IPS-18a (cell line): ENCODE results near the gene RUFY3.
A peak's percentile ranks its signal among the peaks of the same experiment; 100 is the strongest.
"Not testable (repeated sequence)": the region's sequence is repeated elsewhere in the genome, so short reads cannot be mapped to it uniquely, and the experiment has no call there.

Experiments
- H3K27ac ChIP-seq: one replicate; pipeline ENCODE4 v1.5.1; 2013; ENCODE audit warnings: low read length
- H3K27me3 ChIP-seq: one replicate; pipeline ENCODE4 v1.6.1; 2013; ENCODE audit warnings: mild to moderate bottlenecking, low read length; ENCODE audit not compliant: control insufficient read depth, insufficient read depth
- H3K36me3 ChIP-seq: one replicate; pipeline ENCODE4 v1.6.1; 2013; ENCODE audit warnings: low read depth, low read length; ENCODE audit not compliant: control insufficient read depth
- H3K4me1 ChIP-seq: one replicate; pipeline ENCODE4 v1.6.1; 2013; ENCODE audit warnings: low read depth, low read length; ENCODE audit not compliant: control insufficient read depth
- H3K4me3 ChIP-seq: one replicate; pipeline ENCODE4 v1.5.1; 2013; ENCODE audit warnings: low read length
- H3K9ac ChIP-seq: one replicate; pipeline ENCODE4 v1.6.1; 2013; ENCODE audit warnings: mild to moderate bottlenecking, low read length, moderate library complexity
- H3K9me3 ChIP-seq: one replicate; pipeline ENCODE4 v1.6.1; 2013; ENCODE audit warnings: low read depth, low read length; ENCODE audit not compliant: control insufficient read depth

The RUFY3 gene

GRCh38 chr4:70724463-70724862 lies 2.7 kb downstream of the RUFY3 start:
- Histone ChIP-seq H3K36me3 (no peaks in the 10 kb centered on the region), H3K27ac (no peak overlapping the region), H3K4me1 (peaks cover 6% of the 10 kb centered on the region), H3K4me3 (no peak overlapping the region), H3K27me3 (no peaks in the 10 kb centered on the region), H3K9ac (no peak overlapping the region), H3K9me3 (no peaks in the 10 kb centered on the region)

GRCh38 chr4:70725633-70726032 lies 3.9 kb downstream of the RUFY3 start:
- Histone ChIP-seq H3K4me3 (no peak overlapping the region), H3K27me3 (no peaks in the 10 kb centered on the region), H3K4me1 (peaks cover 6% of the 10 kb centered on the region)

GRCh38 chr4:70726515-70726914 lies 4.8 kb downstream of the RUFY3 start:
- not testable (repeated sequence) for H3K9me3 ChIP-seq, H3K4me3 ChIP-seq, H3K9ac ChIP-seq, H3K4me1 ChIP-seq, H3K27ac ChIP-seq, H3K27me3 ChIP-seq, H3K36me3 ChIP-seq

More at GRCh38 chr4:70725633-70726032, 3.9 kb downstream of the RUFY3 start:
- H3K27ac ChIP-seq = no peak overlapping the region
- no peaks in the 10 kb centered on the region for H3K36me3 ChIP-seq
- no peak overlapping the region for H3K9ac ChIP-seq
- H3K9me3 ChIP-seq = no peaks in the 10 kb centered on the region

- Histone ChIP-seq H3K9ac (no peak overlapping the region), H3K36me3 (no peaks in the 10 kb centered on the region), H3K4me1 (no peaks in the 10 kb centered on the region), H3K27ac (no peak overlapping the region), H3K27me3 (no peaks in the 10 kb centered on the region), H3K9me3 (no peaks in the 10 kb centered on the region), H3K4me3 (no peak overlapping the region)
Measured at GRCh38 chr4:70728091-70728490, 6.3 kb downstream of the RUFY3 start.

- H3K4me3 ChIP-seq, H3K27me3 ChIP-seq, H3K9me3 ChIP-seq, H3K27ac ChIP-seq, H3K9ac ChIP-seq, H3K4me1 ChIP-seq, H3K36me3 ChIP-seq: not testable (repeated sequence)
Measured at GRCh38 chr4:70732878-70733277, 11.1 kb downstream of the RUFY3 start.

GRCh38 chr4:70734168-70734954 lies 12.6 kb downstream of the RUFY3 start:
- Histone ChIP-seq H3K27me3 (no peaks in the 10 kb centered on the region), H3K36me3 (no peaks in the 10 kb centered on the region), H3K9ac (peak overlapping the region; percentile 4), H3K4me3 (no peak overlapping the region), H3K27ac (no peak overlapping the region), H3K9me3 (no peaks in the 10 kb centered on the region), H3K4me1 (no peaks in the 10 kb centered on the region)

- no peaks in the 10 kb centered on the region for H3K4me1 ChIP-seq
- no peak overlapping the region for H3K9ac ChIP-seq
- H3K4me3 ChIP-seq = no peak overlapping the region
- no peaks in the 10 kb centered on the region for H3K9me3 ChIP-seq
- no peak overlapping the region for H3K27ac ChIP-seq
- no peaks in the 10 kb centered on the region for H3K27me3 ChIP-seq
- no peaks in the 10 kb centered on the region for H3K36me3 ChIP-seq
Measured at GRCh38 chr4:70734971-70735370, 13.2 kb downstream of the RUFY3 start.

GRCh38 chr4:70735915-70736314 lies 14.2 kb downstream of the RUFY3 start:
- H3K4me1 ChIP-seq, H3K9ac ChIP-seq, H3K9me3 ChIP-seq, H3K27me3 ChIP-seq, H3K27ac ChIP-seq, H3K36me3 ChIP-seq, H3K4me3 ChIP-seq: not testable (repeated sequence)

GRCh38 chr4:70737006-70737405 lies 15.2 kb downstream of the RUFY3 start:
- Histone ChIP-seq H3K36me3 (no peaks in the 10 kb centered on the region), H3K4me1 (peaks cover 7% of the 10 kb centered on the region), H3K27ac (no peak overlapping the region), H3K9ac (no peak overlapping the region), H3K27me3 (no peaks in the 10 kb centered on the region), H3K4me3 (no peak overlapping the region), H3K9me3 (no peaks in the 10 kb centered on the region)

- Histone ChIP-seq H3K27ac (no peak overlapping the region), H3K4me1 (peaks cover 11% of the 10 kb centered on the region), H3K36me3 (no peaks in the 10 kb centered on the region), H3K9me3 (no peaks in the 10 kb centered on the region), H3K27me3 (no peaks in the 10 kb centered on the region), H3K9ac (no peak overlapping the region), H3K4me3 (no peak overlapping the region)
Measured at GRCh38 chr4:70737409-70737808, 15.6 kb downstream of the RUFY3 start.

- Histone ChIP-seq H3K9me3 (no peaks in the 10 kb centered on the region), H3K4me3 (no peak overlapping the region), H3K4me1 (peaks cover 13% of the 10 kb centered on the region), H3K36me3 (no peaks in the 10 kb centered on the region), H3K27me3 (no peaks in the 10 kb centered on the region), H3K9ac (no peak overlapping the region), H3K27ac (no peak overlapping the region)
Measured at GRCh38 chr4:70739496-70740337, 18.0 kb downstream of the RUFY3 start.
